Activated CD4-positive, CD25-positive, alpha-beta regulatory T cell (primary cell): Measurements from ENCODE around the gene CD53.
"Not testable (repeated sequence)": the region's sequence is repeated elsewhere in the genome, so short reads cannot be mapped to it uniquely, and the experiment has no call there.

Experiments used
- DNase-seq, 4 experiments: peaks; one replicate each; lab custom pipeline; 2025; lab: John Stamatoyannopoulos, UW

The CD53 gene

GRCh38 chr1:110916274-110916668, 43.3 kb downstream of the CD53 start:
- no peak for DNase-seq

- DNase-seq = no peak
Measured at GRCh38 chr1:110916669-110917306, 43.8 kb downstream of the CD53 start.

GRCh38 chr1:110918016-110918415, 45.1 kb downstream of the CD53 start:
- no peak for DNase-seq

GRCh38 chr1:110921953-110922352, 49.0 kb downstream of the CD53 start:
- no peak for DNase-seq

GRCh38 chr1:110927484-110928075, 54.6 kb downstream of the CD53 start:
- DNase-seq = no peak

GRCh38 chr1:110928191-110928590, 55.2 kb downstream of the CD53 start:
- DNase-seq = no peak

- no peak for DNase-seq
Measured at GRCh38 chr1:110928904-110929303, 56.0 kb downstream of the CD53 start.

GRCh38 chr1:110931097-110931496, 58.1 kb downstream of the CD53 start:
- DNase-seq = not testable (repeated sequence)

GRCh38 chr1:110936567-110936966, 63.6 kb downstream of the CD53 start:
- DNase-seq = no peak

- no peak for DNase-seq
Measured at GRCh38 chr1:110944806-110945205, 71.9 kb downstream of the CD53 start.

GRCh38 chr1:110945626-110946025, 72.7 kb downstream of the CD53 start:
- DNase-seq = no peak

GRCh38 chr1:110948038-110948810, 75.3 kb downstream of the CD53 start:
- no peak for DNase-seq
